ENCODE results near the gene FAF1. TPM values are rescaled to one million over a fixed set of nuclear protein-coding genes. Genes with fewer than 3 reads are reported as not detected.

The FAF1 gene
- total and polyA plus RNA-seq, 9 of the 15 experiments (the other 6 are each of a cell fraction or from before 2014, with no cell fraction given) = 48.7 to 225 (median 118) TPM

GRCh38 chr1:50422946-50423669 is 537.0 kb downstream of the FAF1 start, which contains the start of gene DMRTA2:
Gene DMRTA2 (minus strand): TSS chr1:50423443. CDS start chr1:50421536, 1,907 bp downstream.
- H3K4me3 ChIP-seq = no peak within 1 kb of the TSS

More at GRCh38 chr1:50422946-50423669, 537.0 kb downstream of the FAF1 start, which contains the start of gene DMRTA2:
- BruUV-seq (replicated peaks) = no TSS peak
- WGBS (ENCODE audit: insufficient coverage, low coverage, missing lambda C conversion rate) = 52% methylated on average over 59 of the region's 61 CpGs
- ChIA-PET CTCF (ENCODE audit: low intra/inter-chr PET ratio) (no interaction called here), POLR2A (interaction anchor here (0.6 to 2.3 kb wide), 3 partner anchors 8 to 1183 kb away, joined by 3 to 8 read pairs (median 3); no protein-coding TSS in a partner anchor)
- H3K79me2 ChIP-seq (ENCODE audit: control insufficient read depth, insufficient read depth, low read length) = no peaks in the 10 kb centered on the region
- H3K4me1 ChIP-seq (replicated peaks in 1 of 2; ENCODE audit: control insufficient read depth in 2 of 2, insufficient read depth in 2 of 2, low read length in 2 of 2) = peaks cover 0 to 45% of the 10 kb centered on the region in 2 experiments; a peak in 2 of 5 replicates
- no peak for ATAC-seq
- H3K4me2 ChIP-seq (ENCODE audit: insufficient read depth, low read length) = no peak within 1 kb of the TSS
- no peaks in the 10 kb centered on the region for H3K36me3 ChIP-seq (ENCODE audit: control insufficient read depth, insufficient read depth, low read length)
- TF ChIP-seq SREBF2 (CRISPR knock-in tag; IDR thresholded peaks at IDR 0.05) (no peak), NFE2 (IDR thresholded peaks at IDR 0.05; ENCODE audit: low read depth) (no peak), ETV6 (IDR thresholded peaks at IDR 0.05; ENCODE audit: borderline replicate concordance in 1 of 2, low read depth in 2 of 2, low read length in 1 of 2) (no peak), ETV6 (CRISPR knock-in tag; IDR thresholded peaks at IDR 0.05; ENCODE audit: borderline replicate concordance) (no peak), KDM4B (IDR thresholded peaks at IDR 0.05; ENCODE audit: borderline replicate concordance in 2 of 2, low read depth in 1 of 2) (no peak), ZNF436 (CRISPR knock-in tag; IDR thresholded peaks at IDR 0.05) (no peak), PTTG1 (tag; IDR thresholded peaks at IDR 0.05; ENCODE audit: low read depth) (no peak), JUNB (CRISPR knock-in tag; conservative IDR thresholded peaks at IDR 0.05) (no peak), E2F8 (IDR thresholded peaks at IDR 0.05; ENCODE audit: low read depth, partially characterized antibody) (no peak), NRF1 (conservative IDR thresholded peaks at IDR 0.05 in 1 of 2, IDR thresholded peaks at IDR 0.05 in 1 of 2) (no peak), MLLT1 (IDR thresholded peaks at IDR 0.05) (no peak)
- in situ Hi-C loops (cut with MboI) = no loop called here
- DNase-seq (ENCODE audit: extremely low read depth in 1 of 4, low spot score in 3 of 4) = no peak
- H3K27ac ChIP-seq (ENCODE audit: extremely low read depth, low read depth, low read length) = no peak within 1 kb of the TSS
- no peak within 1 kb of the TSS for H2AFZ ChIP-seq (ENCODE audit: low read depth, low read length)
- intact Hi-C loops (cut with micrococcal nuclease) = no loop called here
- peaks cover 77 to 96% of the 10 kb centered on the region in 2 experiments for H3K27me3 ChIP-seq (ENCODE audit: control insufficient read depth in 2 of 2, insufficient read depth in 2 of 2, low read length in 2 of 2)
- FAIRE-seq = no peak
- no peaks in the 10 kb centered on the region for H3K9me3 ChIP-seq (replicated peaks; ENCODE audit: control insufficient read depth, insufficient read depth, low read depth, low read length)
- no peaks in the 10 kb centered on the region; the same call in 1 of the 2 replicates for H4K20me1 ChIP-seq (replicated peaks; ENCODE audit: control insufficient read depth, insufficient read depth, low read length)
- no peak within 1 kb of the TSS for H3K9ac ChIP-seq (ENCODE audit: insufficient read depth in 1 of 2, low read depth in 2 of 2, low read length in 2 of 2)
- H3K9me1 ChIP-seq (ENCODE audit: control insufficient read depth, insufficient read depth, low read length) = no peaks in the 10 kb centered on the region

Data from K562 (cell line).